CD4-positive, alpha-beta T cell treated with Interferon gamma for 1 hour (primary cell): ENCODE measurements around the gene C1GALT1.

Experiments used
- DNase-seq: peaks from one replicate; pipeline ENCODE4 v3.0.0-alpha.2; 2020

The C1GALT1 gene

DNA sequence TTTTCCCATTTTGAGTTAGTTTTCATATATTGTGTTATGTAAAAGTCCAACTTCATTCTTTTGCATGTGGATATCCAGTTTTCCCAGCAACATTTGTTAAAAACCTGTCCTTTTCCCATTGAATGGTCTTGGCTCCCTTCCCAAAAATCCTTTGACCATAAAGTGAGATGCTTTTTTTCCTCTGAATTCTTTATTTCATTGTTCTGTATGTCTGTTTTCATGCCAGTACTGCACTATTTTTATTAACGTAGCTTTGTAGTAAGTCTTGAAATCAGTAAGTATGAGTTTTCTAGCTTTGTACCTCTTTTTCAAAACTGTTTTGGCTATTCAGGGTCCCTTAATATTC, 20.0 kb downstream of the C1GALT1 start:
- no peak for DNase-seq

DNA sequence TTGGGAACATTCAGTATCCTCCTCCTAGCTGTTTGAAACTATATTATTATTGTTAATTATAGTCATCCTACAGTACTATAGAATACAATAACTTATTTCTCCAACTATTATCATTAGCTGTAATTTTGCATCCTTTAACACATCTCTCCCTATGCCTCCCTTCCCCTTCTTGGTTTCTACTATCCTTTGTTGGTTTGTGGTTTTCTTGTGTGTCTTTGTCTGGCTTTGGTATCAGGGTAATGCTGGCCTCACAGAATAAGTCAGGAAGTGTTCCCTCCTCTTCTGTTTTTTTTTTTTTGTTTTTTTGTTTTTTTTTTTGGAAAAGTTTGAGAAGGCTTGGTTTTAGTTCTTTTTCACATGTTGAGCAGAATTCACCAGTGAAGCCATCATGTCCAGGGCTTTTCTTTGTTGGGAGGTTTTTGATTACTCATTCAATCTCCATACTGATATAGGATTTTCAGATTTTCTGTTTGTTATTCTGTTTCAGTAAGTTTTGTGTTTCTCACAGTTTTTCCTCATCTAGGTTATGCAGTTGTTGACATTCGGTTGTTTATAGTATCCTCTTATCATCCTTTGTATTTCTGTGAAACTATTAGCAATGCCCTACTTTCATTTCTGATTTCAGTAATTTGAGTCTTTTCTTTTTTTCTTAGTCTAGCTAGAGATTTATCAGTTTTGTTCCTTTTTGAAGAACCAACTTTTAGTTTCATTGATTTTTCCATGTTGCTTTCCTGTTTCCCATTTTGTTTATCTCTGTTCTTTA, 21.6 kb downstream of the C1GALT1 start:
- no peak for DNase-seq

DNA sequence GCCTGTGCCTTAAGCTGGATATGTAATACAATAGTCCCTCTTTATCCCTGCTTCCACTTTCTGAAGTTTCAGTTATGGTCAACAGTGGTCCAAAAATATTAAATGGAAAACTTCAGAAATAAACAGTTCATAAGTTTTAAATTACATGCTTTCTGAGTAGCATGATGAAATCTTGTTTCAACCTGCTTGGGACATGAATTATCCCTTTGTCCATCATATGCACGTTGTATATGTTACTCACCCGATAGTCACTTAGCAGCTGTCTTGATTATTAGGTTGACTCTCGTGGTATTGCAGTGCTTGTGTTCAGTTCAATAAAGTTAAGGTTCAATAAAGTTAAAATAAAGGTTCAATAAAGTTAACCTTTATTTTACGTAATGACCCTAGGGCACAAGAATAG, 25.5 kb downstream of the C1GALT1 start:
- DNase-seq, result no peak

- DNase-seq, result no peak
Measured at GRCh38 chr7:7208520-7208919, 26.2 kb downstream of the C1GALT1 start.

DNA sequence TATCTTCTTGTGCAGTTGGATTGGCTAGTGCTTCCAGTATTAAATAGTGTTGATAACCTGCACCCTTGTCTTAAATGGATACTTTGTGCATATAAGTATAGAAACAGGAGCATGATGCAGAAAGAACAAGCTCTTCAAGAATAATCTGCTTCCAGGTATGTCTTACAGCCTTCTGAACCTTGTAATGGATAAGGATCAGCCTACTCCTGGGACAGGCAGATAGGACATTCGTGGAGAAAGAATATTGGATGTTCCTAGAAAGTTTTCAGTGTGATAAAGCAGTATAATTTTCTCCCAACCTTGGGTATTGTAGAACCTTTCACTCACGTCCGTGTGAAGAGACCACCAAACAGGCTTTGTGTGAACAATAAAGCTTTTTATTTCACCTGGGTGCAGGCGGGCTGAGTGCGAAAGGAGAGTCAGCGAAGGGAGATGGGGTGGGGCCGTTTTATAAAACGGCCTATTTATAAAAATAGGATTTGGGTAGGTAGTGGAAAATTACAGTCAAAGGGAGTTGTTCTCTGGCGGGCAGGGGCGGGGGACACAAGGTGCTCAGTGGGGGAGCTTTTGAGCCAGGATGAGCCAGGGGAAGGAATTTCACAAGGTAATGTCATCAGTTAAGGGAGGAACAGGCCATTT, 27.2 kb downstream of the C1GALT1 start:
- DNase-seq, result no peak

DNA sequence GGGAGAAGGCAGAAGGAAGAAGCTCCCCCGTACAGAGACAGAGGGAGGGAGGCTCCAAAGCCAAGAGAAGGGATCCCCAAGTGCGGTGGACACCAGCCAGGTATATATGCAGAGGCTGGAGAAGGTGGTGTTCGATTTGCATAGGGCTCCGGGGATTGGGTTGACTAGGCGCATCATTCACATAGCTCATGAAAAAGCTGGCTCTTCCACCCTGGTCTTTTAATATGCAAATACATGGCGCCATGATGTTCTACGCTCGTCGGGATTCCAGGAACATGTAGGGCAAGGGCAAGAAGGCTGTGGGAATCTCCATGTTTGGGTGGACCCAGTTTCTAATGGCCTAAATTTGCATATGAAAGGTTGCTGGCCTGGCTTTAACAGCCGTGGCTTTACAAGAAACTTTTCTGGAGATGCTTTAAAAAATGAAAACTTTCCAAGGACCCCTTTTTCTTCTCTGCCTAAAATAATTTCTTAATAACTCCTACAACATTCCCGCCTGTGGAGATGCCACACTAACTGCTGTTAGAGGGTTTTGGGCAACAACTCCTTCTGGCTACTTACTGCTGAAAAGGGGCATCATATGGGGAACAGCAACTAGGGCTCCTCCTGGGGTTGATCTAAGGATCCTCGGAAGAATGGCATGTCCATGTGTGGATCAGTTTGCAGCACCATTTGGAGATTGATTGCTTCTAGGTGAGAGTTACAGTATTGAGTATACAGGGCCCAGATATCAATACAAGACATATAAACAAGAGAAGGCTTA, 28.3 kb downstream of the C1GALT1 start:
- DNase-seq, result no peak

- no peak for DNase-seq
Measured at GRCh38 chr7:7212612-7213011, 30.3 kb downstream of the C1GALT1 start.

GRCh38 chr7:7214398-7215347, 32.3 kb downstream of the C1GALT1 start:
- no peak for DNase-seq

DNA sequence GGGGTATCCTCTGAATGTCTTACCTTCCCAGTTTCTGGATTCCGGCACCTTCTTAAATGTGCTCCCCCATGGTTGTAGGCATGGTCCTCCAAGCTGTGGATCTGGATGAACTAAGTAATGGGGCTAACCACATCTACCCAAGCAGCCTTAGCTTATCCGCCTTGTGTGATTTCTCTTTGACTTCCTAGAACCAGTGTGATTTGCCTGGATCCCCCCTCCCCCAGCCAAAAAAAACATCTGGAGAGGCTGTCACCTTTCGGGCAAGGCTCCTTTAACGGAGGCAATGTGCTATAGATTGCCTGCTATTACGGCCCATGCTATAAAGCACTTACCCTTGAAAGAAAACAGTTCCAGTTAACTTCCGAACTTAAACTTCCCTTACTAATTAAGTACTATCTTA, 33.9 kb downstream of the C1GALT1 start:
- no peak for DNase-seq

GRCh38 chr7:7219216-7219615, 36.9 kb downstream of the C1GALT1 start:
- no peak for DNase-seq

DNA sequence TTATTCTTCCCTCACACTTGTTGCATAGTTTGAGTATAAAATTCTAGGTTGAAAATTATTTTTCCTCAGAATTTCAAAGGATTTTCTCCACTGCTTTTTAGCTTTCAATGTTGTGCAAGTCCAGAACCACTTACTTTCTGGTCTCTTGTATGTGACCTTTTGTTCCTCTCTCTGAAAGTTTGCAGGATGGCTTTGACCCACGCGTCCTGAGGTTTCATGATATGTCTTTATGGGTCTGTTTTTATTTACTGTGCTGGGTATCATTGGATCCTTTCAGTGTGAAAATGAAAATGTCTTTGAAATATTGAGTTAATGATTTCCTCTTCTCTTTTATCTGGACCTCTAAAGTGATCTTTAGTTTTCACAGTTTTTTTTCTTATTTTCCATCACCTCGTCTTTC, 38.5 kb downstream of the C1GALT1 start:
- DNase-seq, result no peak

DNA sequence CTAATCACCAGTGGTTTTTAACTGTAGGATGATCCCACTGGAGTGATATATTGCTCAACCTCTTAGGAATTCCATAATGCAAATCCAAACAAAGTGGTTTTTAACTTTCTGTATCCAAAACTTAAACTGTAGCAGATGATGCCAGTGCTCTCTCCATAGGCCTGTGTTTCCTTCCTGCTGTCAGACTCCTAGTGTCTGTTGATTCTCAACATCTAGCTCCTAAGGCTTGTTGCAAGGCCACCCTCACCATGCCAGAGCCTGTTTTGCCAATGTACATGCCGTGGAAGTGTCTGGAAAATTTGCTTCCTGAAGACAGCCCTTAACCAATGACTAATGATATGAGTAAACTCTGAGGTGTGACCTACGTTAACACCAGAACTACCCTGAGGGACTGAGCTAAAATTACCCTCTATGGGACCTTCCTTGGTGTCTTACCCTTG, 39.3 kb downstream of the C1GALT1 start:
- no peak for DNase-seq

- DNase-seq, result no peak
Measured at GRCh38 chr7:7223250-7223649, 40.9 kb downstream of the C1GALT1 start.

GRCh38 chr7:7226407-7226806, 44.1 kb downstream of the C1GALT1 start:
- DNase-seq, result no peak

- DNase-seq, result no peak
Measured at GRCh38 chr7:7228472-7228871, 46.1 kb downstream of the C1GALT1 start.

GRCh38 chr7:7228967-7229366, 46.6 kb downstream of the C1GALT1 start:
- no peak for DNase-seq

DNA sequence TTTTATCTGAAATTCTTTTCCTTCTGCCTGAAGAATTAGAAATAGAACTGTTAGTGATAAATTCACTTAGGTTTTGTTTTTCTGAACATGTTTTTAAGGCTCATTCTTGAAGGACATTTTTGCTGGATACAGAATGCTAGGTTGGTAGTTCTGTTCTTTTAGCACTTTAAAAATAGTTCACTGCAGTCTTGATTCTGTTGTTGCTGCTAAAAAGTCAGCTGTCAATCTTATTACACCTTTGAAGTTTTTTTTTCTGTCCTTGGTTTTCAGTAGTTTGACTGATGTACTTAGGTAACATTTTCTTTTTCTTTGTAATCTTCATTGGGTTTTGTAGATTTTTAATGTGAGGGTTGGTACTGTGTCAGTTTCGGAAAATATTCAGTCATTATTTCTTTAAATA, 48.7 kb downstream of the C1GALT1 start:
- DNase-seq, result no peak

- DNase-seq, result no peak
Measured at GRCh38 chr7:7231865-7232264, 49.5 kb downstream of the C1GALT1 start.

GRCh38 chr7:7235347-7235746, 53.0 kb downstream of the C1GALT1 start:
- DNase-seq, result no peak

GRCh38 chr7:7236041-7236440, 53.7 kb downstream of the C1GALT1 start:
- DNase-seq, result no peak

- no peak for DNase-seq
Measured at GRCh38 chr7:7237201-7237977, 55.0 kb downstream of the C1GALT1 start.

GRCh38 chr7:7237978-7238267, 55.6 kb downstream of the C1GALT1 start:
- no peak for DNase-seq
